ENCODE results near the gene SNRPD1.
"Not testable (repeated sequence)": the region's sequence is repeated elsewhere in the genome, so short reads cannot be mapped to it uniquely, and the experiment has no call there.

SNRPD1 gene

GRCh38 chr18:21612125-21613039, at the start of gene SNRPD1:
TSS of gene SNRPD1 (plus strand) at chr18:21612314. CDS start at chr18:21612430, 116 bp downstream.
- DNase-seq: peak; percentile 85 to 87

GRCh38 chr18:21571772-21572171, 40.3 kb upstream of the SNRPD1 start:
- DNase-seq: no peak

GRCh38 chr18:21575656-21576055, 36.5 kb upstream of the SNRPD1 start:
- no peak for DNase-seq

GRCh38 chr18:21584391-21584790, 27.7 kb upstream of the SNRPD1 start:
- DNase-seq: no peak

GRCh38 chr18:21592361-21592760, 19.8 kb upstream of the SNRPD1 start:
- not testable (repeated sequence) for DNase-seq

GRCh38 chr18:21593540-21594257, 18.4 kb upstream of the SNRPD1 start:
- no peak for DNase-seq

GRCh38 chr18:21597620-21598019, 14.5 kb upstream of the SNRPD1 start:
- no peak for DNase-seq

GRCh38 chr18:21598726-21599584, 13.2 kb upstream of the SNRPD1 start:
- DNase-seq: no peak

GRCh38 chr18:21599585-21600525, 12.3 kb upstream of the SNRPD1 start:
- peak in 1 of 2 experiments; percentile 51 for DNase-seq

GRCh38 chr18:21600526-21601410, 11.3 kb upstream of the SNRPD1 start, which contains the start of gene ESCO1:
TSS of gene ESCO1 (minus strand) at chr18:21600704. CDS start at chr18:21574843, 25,861 bp downstream.
- peak; percentile 85 to 92 for DNase-seq

- no peak for DNase-seq
Observed at GRCh38 chr18:21602299-21602587, 9.9 kb upstream of the SNRPD1 start.

- no peak for DNase-seq
Observed at GRCh38 chr18:21604671-21605070, 7.4 kb upstream of the SNRPD1 start.

- no peak for DNase-seq
Observed at GRCh38 chr18:21605213-21605612, 6.9 kb upstream of the SNRPD1 start.

- not testable (repeated sequence) for DNase-seq
Observed at GRCh38 chr18:21611401-21612124, 551 bp upstream of the SNRPD1 start.

- DNase-seq: not testable (repeated sequence)
Observed at GRCh38 chr18:21621640-21622039, 9.5 kb downstream of the SNRPD1 start.

GRCh38 chr18:21629089-21629832, 17.1 kb downstream of the SNRPD1 start:
- DNase-seq: no peak

- no peak for DNase-seq
Observed at GRCh38 chr18:21632393-21632792, 20.3 kb downstream of the SNRPD1 start.

- DNase-seq: no peak
Observed at GRCh38 chr18:21634588-21635199, 22.6 kb downstream of the SNRPD1 start.

GRCh38 chr18:21636769-21637168, 24.7 kb downstream of the SNRPD1 start:
- DNase-seq: no peak

All from stimulated activated CD4-positive, alpha-beta T cell treated with anti-CD3 and anti-CD28 coated beads, Interleukin-4, amount 100 ng/mL, for 4 hours (primary cell).